NB4 (cell line): ENCODE measurements around the gene PAGE2.

Experiments
- DNase-seq: peaks from one replicate; pipeline ENCODE4 v3.0.0; 2010; ENCODE audit warnings: low read depth
- H3K4me3 ChIP-seq: one replicate; pipeline ENCODE4 v1.5.1; 2011; ENCODE audit warnings: mild to moderate bottlenecking, low read depth, low read length, moderate library complexity
- CTCF ChIP-seq: IDR thresholded peaks from one replicate; pipeline ENCODE4 v1.5.1; 2012; ENCODE audit warnings: low read depth, low read length
- MAX ChIP-seq: IDR thresholded peaks from 2 replicates; pipeline ENCODE4 v1.6.1; 2011; ENCODE audit warnings: low read depth, low read length
- MYC ChIP-seq: IDR thresholded peaks from 2 replicates; pipeline ENCODE4 v1.6.1; 2011; ENCODE audit warnings: low read depth, low read length
- POLR2A ChIP-seq: IDR thresholded peaks from 2 replicates; pipeline ENCODE4 v1.6.1; 2011; ENCODE audit warnings: mild to moderate bottlenecking; ENCODE audit not compliant: insufficient read length; ENCODE audit errors: extremely low read depth

The PAGE2 gene

GRCh38 chrX:55119712-55120111, 30.9 kb downstream of the PAGE2 start:
- TF ChIP-seq MAX = no peak
- no peak for TF ChIP-seq POLR2A
- DNase-seq = no peak
- H3K4me3 ChIP-seq = no peak overlapping the region

- no peak overlapping the region for H3K4me3 ChIP-seq
- no peak for DNase-seq
- no peak for TF ChIP-seq MAX
These were observed 32.0 kb downstream of the PAGE2 start for GRCh38 chrX:55120761-55121358.

DNA sequence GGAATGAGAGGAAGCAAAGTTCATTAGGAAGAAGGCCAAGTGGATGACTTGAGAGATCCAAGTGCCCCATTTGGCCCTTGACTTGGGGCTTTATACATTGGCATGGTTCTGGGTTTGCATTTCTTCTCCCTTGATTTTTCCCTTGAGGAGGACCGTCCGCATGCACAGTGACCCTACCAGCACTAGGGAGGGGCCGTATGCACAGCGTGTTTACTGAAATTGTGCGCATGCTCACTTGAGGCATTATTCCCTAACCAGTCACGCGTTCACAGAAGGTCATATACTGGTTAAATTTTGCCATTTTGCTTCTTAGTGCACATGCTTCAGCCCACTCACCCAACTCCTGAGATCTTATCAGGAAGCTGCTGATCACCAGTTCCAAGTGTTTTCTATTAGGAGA, 35.1 kb downstream of the PAGE2 start:
- TF ChIP-seq CTCF (no peak), POLR2A (no peak), MYC (no peak), MAX (no peak)
- no peak overlapping the region for H3K4me3 ChIP-seq
- DNase-seq = no peak

DNA sequence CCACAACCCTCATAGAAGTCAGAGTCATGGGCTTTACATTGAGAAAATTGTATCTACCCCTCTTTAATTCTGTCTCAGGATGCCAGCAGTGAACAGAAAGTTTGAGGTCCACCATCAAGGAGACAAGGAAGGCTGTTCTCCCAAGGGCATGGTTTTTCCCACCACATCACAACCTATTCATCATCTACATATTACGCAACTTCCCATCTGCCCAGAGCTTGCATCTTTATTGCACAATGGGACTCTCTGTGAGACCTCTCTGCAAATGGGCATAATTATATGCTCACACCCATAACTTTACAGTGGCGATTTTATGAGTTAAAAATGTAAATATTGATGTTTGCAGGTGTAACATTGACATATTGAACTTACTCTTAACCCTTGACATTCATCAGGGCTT, 38.9 kb downstream of the PAGE2 start:
- peak; percentile 75 for DNase-seq

DNA sequence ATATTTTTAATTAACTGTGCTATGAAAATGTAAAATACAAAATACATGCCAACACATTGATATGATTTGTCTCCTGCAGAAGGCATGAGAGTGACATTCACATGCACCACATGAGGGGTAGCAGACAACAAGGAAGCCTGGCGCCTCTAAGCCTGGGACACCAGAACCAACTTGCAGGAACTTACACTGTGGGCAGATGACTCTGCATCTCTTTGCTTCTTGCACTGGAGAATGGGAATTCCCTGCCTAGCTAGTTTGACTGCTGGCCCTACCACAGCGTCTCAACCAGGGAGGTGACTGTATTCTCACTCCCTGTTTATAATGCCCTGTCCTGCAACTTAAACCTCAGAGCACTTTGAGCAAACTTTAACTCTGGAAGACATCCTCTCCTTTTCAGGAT, 40.5 kb downstream of the PAGE2 start:
- no peak overlapping the region for H3K4me3 ChIP-seq
- no peak for TF ChIP-seq MAX
- no peak for TF ChIP-seq POLR2A
- DNase-seq = no peak

More for the DNA sequence above, 38.9 kb downstream of the PAGE2 start:
- TF ChIP-seq POLR2A = no peak
- no peak for TF ChIP-seq MAX
- TF ChIP-seq CTCF = no peak
- no peak for TF ChIP-seq MYC
- no peak overlapping the region for H3K4me3 ChIP-seq

- TF ChIP-seq CTCF (no peak), MAX (no peak), MYC (no peak), POLR2A (no peak)
- H3K4me3 ChIP-seq = no peak overlapping the region
- DNase-seq = no peak
These were observed 41.7 kb downstream of the PAGE2 start for GRCh38 chrX:55130481-55130880.

DNA sequence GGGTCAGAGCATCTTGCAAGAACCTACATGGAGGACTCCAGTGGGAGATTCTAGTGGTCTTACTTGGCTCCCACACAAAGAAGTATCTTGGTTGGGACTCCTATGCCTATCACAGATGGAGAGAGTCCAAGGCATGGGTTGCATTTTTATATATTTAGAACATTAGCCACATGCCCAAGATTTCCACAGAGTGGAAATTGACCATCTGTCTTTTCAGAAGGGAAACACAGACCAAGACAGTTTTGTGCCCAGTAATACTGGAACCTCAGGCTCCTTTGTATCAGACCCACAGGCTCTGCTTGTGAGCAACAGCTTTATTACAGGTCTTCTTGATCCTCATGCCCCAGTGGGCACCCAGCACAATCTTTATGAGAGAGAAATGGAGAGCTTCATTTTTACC, 43.6 kb downstream of the PAGE2 start:
- TF ChIP-seq MYC (no peak), POLR2A (no peak), MAX (no peak), CTCF (no peak)
- H3K4me3 ChIP-seq = no peak overlapping the region
- no peak for DNase-seq
